RCC 7860 (cell line): ENCODE results near the gene TMEM154.
"Not testable (repeated sequence)": the region's sequence is repeated elsewhere in the genome, so short reads cannot be mapped to it uniquely, and the experiment has no call there.

Experiments used
- DNase-seq: peaks from one replicate; pipeline ENCODE4 v3.0.0-alpha.2; 2015; ENCODE audit warnings: low spot score
- FAIRE-seq: peaks from 2 replicates; lab custom pipeline; 2012; peaks lifted over from hg19 to GRCh38; lab: Jason Lieb, UNC

TMEM154 gene

GRCh38 chr4:152672206-152673092 is 7.3 kb downstream of the TMEM154 start:
- no peak for FAIRE-seq
- DNase-seq: no peak

- FAIRE-seq: no peak
- no peak for DNase-seq
Observed at GRCh38 chr4:152668338-152668964, 11.3 kb downstream of the TMEM154 start.

GRCh38 chr4:152667781-152668180 is 12.0 kb downstream of the TMEM154 start:
- FAIRE-seq: no peak
- no peak for DNase-seq

GRCh38 chr4:152666946-152667345 is 12.9 kb downstream of the TMEM154 start:
- DNase-seq (no peak), FAIRE-seq (no peak)

GRCh38 chr4:152665691-152666395 is 14.0 kb downstream of the TMEM154 start:
- FAIRE-seq (no peak), DNase-seq (no peak)

GRCh38 chr4:152664067-152664378 is 15.8 kb downstream of the TMEM154 start:
- DNase-seq, FAIRE-seq: not testable (repeated sequence)

GRCh38 chr4:152663203-152664066 is 16.4 kb downstream of the TMEM154 start:
- FAIRE-seq (no peak), DNase-seq (no peak)

GRCh38 chr4:152661649-152662048 is 18.1 kb downstream of the TMEM154 start:
- FAIRE-seq: no peak

GRCh38 chr4:152660526-152660925 is 19.3 kb downstream of the TMEM154 start:
- FAIRE-seq: no peak
- DNase-seq: no peak

More at GRCh38 chr4:152661649-152662048, 18.1 kb downstream of the TMEM154 start:
- no peak for DNase-seq

- FAIRE-seq (no peak), DNase-seq (no peak)
Observed at GRCh38 chr4:152659806-152660205, 20.0 kb downstream of the TMEM154 start.

- FAIRE-seq: no peak
Observed at GRCh38 chr4:152657657-152658056, 22.1 kb downstream of the TMEM154 start.

GRCh38 chr4:152655272-152656129 is 24.3 kb downstream of the TMEM154 start:
- DNase-seq (no peak), FAIRE-seq (no peak)

More at GRCh38 chr4:152657657-152658056, 22.1 kb downstream of the TMEM154 start:
- no peak for DNase-seq

GRCh38 chr4:152652102-152652501 is 27.7 kb downstream of the TMEM154 start:
- DNase-seq (no peak), FAIRE-seq (no peak)

GRCh38 chr4:152651473-152652060 is 28.2 kb downstream of the TMEM154 start:
- no peak for FAIRE-seq
- DNase-seq: no peak

- no peak for FAIRE-seq
Observed at GRCh38 chr4:152646221-152646620, 33.6 kb downstream of the TMEM154 start.

GRCh38 chr4:152644130-152644529 is 35.7 kb downstream of the TMEM154 start:
- FAIRE-seq: no peak

More at GRCh38 chr4:152646221-152646620, 33.6 kb downstream of the TMEM154 start:
- no peak for DNase-seq

GRCh38 chr4:152643153-152644035 is 36.4 kb downstream of the TMEM154 start:
- no peak for FAIRE-seq
- no peak for DNase-seq

More at GRCh38 chr4:152644130-152644529, 35.7 kb downstream of the TMEM154 start:
- no peak for DNase-seq
